OCI-M1 (cell line): Measurements from ENCODE around the gene LMNB1.
"Not testable (repeated sequence)": the region's sequence is repeated elsewhere in the genome, so short reads cannot be mapped to it uniquely, and the experiment has no call there.

Experiments
- DNase-seq: peaks from one replicate; lab custom pipeline; 2025; lab: John Stamatoyannopoulos, UW

Gene LMNB1

DNA sequence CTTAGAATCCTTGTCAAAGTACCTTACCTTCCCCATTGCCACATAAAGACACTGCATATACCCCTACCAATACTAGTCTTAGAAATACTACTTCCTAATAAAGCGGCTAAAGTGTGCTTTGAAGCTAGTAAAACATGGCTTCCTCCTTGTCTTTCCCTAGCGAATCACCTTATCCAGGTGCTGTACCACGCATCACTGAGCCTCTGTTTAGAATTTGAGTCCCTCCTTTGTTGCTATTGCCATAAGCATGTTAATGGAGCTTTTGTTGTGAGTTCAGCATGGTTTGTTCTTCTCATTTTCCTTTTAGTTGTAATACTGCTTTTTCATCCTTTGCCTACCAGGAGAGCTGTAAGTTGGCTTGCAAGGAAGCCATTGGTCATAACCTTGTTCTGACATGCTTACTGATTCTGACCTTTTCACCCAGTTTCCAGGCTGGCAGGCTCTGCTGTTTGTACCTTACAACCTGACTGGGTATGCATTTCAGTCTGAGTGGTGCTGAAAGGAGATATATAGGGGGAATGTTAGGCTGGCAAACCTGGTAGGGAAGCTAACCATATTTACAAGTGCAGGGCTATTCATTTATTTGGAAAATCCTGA, 49.8 kb downstream of the LMNB1 start:
- no peak for DNase-seq

DNA sequence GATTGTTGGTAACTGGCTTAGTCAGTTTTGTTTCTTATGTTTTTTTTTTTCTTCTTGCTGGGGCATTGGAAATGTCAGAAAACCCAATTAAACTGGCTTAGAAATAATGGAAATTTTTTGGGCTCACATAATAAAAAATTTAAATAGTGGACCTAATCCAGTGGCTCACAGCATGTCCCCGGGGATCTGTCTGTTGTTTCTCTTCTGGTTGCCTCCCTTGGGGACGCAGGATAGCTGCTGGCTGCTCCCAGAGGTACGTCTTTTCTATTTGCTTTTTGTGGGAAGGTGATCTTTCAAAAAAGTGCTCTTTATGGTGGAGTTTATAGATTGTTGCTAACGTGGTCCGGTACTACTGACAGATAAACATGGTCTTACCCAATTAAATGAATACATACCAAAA, 52.2 kb downstream of the LMNB1 start:
- DNase-seq, result no peak

DNA sequence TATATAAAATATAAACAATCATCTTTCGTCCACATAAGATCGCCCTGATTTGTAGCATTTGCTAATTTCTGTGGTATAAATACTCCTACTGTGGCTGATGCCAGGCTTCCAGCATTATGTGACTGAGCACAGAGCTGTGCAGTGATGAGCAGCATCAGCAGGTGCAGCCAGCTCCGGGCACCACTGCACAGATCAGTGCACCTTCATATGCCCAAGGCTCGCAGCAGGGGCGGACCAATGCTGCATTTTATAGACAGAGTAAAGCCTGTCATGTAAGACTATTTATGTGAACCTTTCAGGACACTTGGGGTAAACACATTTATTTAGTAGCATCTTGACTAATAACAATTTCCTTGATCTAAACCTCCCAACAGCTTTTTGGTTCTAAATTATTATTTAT, 53.1 kb downstream of the LMNB1 start:
- no peak for DNase-seq

DNA sequence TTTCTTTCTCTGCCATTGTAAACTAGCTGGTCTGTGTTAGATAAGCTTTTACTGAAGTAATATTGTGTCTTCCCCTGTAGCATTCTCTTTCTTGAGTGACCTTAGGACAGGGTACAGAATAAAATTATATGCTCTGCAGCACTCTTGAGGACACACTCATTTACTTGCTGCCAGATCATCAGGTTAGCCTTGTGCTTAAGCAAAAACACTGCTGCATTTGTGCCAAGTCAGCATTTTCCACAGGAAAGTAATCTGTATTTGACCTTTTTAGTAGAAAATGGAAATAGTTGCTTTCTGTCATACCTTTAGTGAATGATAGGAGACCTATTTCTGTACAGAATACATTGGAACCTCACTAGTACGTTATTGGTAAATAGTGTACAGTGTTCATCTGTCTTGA, 54.2 kb downstream of the LMNB1 start:
- no peak for DNase-seq

DNA sequence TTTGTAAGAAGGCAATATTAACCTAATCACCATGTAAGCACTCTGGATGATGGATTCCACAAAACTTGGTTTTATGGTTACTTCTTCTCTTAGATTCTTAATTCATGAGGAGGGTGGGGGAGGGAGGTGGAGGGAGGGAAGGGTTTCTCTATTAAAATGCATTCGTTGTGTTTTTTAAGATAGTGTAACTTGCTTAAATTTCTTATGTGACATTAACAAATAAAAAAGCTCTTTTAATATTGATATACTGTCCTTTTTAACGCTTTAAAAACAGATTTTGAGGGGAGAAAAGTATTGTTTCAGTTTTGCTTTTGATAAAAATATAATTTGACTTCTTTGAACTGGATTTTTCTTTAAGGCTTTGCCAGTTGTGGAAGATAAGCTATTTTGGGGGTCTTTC, 59.8 kb downstream of the LMNB1 start:
- DNase-seq, result no peak

DNA sequence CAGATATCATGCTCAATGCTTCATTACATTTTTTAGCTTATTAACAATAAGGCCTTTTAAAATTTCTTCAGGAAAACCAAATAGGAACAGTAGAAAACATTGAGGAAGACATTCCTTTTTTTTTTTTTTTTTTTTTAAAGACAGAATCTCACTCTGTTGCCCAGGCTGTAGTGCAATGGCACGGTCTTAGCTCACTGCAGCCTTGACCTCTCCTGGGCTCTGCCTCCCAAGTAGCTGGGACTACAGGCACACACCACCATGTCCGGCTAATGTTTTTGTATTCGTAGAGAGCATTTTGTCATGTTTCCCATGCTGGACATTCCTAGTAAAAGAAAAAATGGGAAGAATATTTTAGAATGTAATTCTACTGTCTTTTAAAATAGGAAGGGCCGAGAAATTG, 60.3 kb downstream of the LMNB1 start:
- DNase-seq, result no peak

DNA sequence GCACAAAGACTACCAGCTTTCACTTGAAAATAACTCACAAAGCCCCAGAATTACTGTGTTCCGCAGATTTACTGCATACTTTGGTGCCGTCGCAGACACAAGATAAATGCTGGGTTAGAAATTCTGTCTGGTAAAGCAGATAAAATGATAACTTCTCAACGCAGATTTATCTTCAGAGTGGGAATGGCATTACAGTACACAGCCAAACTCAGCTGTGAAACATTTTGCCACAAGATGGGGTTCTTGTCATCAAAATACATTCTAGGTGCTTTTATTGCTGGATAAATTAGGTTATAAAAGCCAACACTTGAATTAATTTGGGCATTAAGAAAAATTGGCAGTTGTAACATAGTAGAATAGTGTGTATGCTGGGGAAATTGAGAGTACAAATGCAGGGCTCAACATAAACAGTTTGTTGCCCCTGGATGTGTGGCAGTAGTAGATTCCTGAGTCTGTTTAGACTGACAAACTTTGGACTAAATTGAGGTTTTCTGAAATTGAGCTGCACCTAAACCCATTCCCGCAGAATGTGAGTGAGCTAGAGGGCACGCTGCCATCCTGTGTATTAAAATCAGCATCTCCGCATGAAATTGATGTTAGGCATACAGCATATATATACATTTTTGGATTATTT, 61.1 kb downstream of the LMNB1 start:
- peak; percentile 2 for DNase-seq

DNA sequence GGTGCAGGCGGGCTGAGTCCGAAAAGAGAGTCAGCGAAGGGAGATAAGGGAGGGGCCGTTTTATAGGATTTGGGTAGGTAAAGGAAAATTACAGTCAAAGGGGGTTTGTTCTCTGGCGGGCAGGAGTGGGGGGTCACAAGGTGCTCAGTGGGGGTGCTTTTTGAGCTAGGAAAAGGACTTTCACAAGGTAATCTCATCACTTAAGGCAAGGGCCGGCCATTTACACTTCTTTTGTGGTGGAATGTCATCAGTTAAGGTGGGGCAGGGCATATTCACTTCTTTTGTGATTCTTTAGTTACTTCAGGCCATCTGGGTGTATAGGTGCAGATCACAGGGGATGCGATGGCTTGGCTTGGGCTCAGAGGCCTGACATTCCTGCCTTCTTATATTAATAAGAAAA, 62.5 kb downstream of the LMNB1 start:
- DNase-seq, result not testable (repeated sequence)

DNA sequence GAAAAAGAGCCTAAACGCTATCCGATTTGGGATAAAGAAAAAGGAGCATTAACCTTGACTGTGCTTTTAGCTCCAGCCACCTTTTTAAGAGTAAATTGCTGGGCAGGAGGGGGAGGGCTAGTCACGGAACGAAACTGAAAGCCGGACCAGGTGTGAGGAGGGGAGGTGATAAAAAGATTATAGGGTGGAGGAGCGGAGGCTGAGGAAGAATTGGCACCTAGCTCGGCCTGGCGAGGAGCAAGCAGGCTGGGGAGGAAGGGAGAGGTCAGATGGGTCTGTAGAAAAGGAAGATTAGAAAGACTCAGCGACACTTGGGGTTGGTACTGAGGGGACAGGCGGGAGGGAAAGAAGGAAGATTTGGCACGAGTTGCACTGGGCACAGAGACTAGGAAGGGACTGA, 66.4 kb downstream of the LMNB1 start:
- DNase-seq, result not testable (repeated sequence)

DNA sequence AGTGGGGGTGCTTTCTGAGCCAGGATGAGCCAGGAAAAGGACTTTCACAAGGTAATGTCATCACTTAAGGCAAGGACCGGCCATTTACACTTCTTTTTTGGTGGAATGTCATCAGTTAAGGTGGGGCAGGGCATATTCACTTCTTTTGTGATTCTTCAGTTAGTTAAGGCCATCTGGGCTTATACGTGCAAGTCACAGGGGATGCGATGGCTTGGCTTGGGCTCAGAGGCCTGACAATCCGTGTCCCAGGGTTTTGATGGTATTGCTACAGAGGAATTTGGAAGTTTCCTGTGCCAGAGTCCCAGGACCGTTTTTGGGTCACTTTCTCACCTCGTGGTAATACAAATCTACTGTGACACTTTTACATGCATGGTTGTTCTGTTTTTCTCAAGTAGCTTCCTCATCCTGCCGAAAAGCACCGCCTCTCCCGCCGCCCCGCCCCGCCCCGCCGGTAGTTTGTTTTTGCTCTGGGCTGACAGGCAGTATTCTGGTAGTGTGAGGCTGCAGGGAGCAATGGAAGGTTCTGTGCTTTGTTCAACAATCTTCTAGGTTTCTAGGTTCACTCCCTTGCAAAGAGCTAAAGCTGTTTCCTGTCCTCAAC, 68.6 kb downstream of the LMNB1 start:
- peak; percentile 65 for DNase-seq

DNA sequence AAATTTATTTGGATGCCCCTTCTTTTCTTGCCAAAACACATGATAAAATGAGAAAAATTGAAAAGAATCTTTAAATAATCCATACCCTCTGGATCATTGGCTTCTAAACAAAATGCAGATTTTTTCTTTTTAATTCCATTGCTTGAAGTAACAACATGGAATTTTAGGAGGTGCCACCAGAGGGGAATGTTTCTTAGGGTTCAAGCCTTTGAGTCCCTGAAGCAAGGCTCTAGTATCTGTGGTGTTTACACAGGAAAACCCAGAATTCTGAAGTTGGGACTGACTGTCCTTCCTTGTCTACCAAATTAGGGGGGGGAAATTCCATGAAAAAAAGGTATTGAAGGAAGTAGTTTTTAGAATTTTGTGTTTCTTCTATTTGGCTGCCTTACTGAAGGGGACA, 69.4 kb downstream of the LMNB1 start:
- DNase-seq, result peak; percentile 2

DNA sequence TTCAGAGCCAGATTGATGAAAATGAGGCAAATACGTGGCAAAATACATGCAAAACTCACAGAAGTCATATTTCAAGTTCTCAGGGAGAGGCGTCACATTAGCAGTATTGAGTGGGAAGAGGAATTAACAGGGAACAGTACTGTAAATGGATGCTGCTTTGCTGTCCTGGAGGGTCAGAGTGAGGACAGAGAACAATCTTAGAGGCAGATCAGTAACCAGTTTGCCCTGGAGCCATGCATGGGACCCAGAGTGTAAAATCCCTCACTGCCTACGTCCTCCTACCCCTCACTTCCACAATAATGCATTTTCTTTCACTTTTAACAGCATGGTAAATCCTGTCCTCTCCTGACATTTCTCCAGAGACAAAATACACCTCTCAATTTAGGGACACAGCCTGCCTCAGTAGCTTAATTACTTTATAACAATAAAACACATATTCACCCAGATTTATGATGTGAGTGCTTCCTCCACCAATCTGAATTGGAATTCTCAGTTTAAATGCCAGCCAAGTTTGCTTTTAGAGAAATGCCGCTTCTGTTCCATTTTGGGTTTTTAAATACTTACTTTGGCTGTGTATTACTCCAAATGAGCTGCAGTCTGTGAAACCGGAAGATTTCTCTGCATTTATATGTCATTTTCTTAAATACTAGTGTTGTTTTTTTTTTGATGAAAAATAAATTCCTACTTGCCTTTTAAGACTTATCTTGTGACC, 70.0 kb downstream of the LMNB1 start:
- peak; percentile 0 for DNase-seq

DNA sequence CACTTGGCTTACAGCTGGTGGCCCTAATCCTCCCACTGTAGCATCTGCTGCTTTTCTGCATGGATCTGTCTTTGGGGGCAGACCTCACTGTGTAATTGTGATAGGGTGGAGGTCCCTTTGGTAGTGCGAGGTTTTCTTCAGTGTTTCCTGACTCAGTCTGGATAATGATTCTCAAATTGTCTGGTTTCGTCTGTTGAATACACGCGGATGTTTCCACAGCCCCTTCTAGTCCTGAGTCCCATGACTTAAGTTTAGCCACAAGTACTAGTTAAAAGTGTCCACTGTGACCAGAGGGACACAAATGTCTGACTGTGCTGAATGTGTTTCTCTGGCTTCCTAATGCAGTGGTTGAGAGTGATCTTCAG, 70.5 kb downstream of the LMNB1 start:
- peak; percentile 3 for DNase-seq

DNA sequence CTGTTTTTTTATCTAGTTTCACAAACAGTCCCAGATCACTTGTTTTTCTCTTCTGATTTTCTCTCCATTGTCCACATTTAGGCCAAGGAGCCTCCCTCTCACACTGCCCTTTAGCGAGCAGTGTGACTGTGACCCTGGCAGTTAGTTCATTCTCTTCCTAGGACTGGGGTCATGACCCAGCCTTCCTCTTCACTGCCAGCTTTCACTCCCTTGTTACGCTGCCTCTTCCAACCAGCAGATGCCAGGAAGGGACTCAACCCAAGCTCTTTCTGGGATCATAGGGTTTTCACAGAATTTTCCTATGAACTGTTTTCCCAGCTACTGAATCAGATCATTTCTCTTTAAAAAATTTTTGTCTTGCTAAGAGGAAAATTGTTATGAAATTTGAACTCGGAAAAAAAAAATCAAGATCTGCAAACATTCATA, 70.9 kb downstream of the LMNB1 start:
- no peak for DNase-seq

DNA sequence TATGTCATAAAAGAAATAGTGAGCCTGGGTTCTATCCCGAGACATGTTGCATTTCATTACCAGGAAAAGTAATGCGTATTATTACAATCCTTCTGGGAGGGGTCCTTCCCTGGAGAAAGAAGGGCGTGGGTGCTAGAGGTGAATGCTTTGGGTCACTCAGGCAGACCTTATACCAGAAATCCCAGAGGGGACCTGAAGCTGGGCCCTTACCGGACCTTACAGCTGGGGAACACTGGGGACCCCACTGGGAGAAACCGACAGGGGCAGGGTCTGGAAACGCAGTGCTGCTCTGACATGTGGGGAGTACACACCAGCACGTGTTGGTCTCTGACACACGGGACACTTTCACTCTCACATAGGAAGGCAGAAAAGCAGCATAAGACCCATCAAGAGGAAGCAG, 71.3 kb downstream of the LMNB1 start:
- DNase-seq, result no peak

DNA sequence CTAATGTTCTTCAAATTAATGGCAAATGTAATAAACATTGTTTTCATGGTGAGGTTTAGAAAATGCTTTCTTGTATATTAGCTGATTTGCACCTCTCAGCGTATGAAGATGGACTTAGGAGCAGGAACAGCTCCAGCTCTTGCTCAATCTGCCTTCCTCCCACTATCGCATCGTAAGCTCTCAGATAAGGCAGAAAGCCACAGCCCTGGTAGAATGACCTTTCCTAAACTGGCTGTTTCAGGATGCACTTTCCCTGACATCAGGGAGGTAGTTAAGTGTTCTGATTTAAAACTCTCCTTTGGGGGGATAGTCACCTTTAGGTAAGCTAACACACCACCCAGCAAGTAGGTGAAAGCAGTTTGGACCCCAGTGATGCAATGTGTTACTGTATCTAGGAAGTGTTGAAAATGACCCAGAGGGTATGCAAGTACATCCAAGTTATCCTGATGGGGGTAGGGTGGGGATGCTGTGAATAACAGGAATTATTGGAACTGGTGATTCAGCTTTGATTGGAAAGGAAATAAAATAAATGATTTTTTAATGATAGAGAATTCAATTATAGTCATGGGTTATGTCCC, 72.3 kb downstream of the LMNB1 start:
- peak; percentile 36 for DNase-seq

DNA sequence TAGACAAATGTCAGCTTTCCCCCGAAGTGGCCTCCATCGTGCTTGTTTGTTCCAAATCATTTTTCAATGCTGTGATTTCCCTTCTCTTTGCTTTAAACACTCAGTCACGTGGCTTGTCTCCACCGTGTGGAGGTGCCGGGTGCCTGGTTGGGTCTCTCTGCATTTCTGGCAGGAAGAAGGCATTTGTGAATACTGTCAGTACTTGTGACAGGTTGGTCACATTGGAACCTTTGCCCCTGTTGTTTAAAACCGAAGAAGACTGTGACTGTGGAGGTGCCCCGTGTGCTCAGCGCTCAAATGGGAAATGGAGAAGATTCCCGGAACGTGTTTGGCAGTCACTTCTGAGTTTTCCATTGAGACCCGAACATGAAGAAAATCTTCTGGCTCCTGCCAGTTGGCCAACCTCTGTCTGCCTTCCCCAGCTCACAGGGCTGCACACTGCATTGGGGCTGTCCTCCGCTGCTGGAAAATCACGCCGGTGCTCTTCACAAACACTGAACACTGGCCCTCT, 74.6 kb downstream of the LMNB1 start:
- no peak for DNase-seq

DNA sequence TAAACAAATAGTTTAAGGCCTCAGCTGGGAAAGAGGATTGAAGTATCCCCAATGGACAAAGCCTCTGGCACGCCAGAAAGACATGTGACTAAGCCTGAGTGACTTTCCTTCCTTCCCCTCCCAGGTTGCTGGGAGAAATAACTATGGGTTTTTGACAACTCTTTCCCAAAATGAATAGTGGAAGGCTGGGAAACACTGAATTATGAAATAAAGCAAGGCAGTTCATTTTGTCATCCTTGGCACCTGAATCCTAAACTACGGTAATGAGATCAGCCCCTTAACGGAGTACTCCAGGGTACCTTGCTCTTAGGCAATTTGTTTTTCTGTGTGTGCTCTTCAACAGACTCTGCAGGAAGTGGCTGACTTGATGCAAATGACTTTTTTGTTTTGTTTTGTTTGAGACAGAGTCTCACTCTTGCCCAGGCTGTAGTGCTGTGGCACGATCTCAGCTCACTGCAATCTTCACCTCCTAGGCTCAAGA, 75.2 kb downstream of the LMNB1 start:
- no peak for DNase-seq

DNA sequence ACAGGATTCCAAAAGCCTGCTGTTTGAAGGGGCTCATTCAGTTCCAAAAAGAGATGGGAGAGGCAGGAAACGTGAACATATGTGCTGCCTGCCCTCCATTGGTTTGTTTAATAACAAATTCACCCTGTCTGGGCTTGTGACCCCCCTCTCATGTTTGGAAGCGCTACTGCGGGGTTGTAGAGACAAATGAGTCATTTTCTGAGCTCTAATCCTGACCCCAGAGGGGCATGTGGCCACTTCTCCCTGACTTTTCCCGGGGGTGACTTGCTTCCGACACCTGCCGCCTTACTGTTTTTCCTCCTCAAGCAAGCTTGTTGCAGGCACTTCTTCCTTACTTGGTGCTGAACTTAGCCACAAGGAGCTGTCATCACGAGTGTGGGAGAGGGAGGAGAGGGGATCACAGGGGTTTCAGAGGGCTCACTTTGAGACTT, 75.9 kb downstream of the LMNB1 start:
- no peak for DNase-seq

DNA sequence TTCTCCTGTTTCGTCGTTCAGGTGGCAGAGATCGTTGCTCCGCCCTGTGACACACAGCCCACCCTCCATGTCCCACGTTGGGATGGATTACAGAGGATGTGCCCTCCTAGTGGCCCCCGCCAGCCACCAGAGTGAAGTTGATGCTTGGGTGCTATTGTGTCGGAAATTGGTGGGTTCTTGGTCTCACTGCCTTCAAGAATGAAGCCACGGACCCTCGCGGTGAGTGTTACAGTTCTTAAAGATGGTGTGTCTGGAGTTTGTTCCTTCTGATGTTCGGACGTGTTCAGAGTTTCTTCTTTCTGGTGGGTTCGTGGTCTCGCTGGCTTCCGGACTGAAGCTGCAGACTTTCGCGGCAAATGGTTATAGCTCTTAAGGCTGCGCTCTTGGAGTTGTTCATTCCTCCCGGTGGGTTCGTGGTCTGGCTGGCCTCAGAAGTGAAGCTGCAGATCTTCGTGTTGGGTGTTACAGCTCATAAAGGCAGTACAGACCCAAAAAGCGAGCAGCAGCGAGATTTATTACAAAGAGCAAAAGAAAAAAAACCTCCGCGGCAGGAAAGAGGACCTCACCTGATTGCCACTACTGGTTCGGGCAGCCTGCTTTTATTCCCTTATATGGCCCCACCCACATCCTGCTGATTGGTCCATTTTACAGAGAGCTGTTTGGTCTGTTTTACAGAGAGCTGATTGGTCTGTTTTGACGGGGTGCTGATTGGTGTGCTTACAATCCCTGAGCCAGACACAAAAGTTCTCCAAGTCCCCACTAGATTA, 76.8 kb downstream of the LMNB1 start:
- DNase-seq, result not testable (repeated sequence)

DNA sequence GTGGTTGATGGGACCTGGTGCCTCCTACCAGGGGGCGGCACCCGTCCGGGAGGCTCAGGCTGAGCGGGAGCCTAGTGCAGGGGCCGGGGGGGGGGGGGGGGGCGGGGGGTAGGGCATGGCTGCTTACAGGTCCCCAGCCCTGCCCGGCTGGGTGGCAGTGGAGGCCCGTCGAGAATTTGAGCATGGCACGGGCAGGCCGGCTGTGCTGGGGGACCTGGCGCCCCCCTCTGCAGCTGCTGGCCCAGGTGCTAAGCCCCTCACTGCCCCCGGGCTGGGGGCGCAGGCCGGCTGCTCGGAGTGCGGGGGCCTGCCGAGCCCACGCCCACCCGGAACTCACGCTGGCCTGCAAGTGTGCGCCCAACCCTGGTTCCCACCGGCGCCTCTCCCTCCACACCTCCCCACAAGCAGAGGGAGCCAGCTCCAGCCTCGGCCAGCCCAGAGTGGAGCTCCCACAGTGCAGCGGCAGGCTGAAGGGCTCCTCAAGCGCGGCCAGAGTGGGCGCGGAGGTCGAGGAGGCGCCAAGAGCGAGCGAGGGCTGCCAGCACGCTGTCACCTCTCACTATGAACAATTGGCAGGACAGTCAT, 77.7 kb downstream of the LMNB1 start:
- DNase-seq, result no peak
